Testis (tissue), 2 donors: ENCODE measurements around the gene GPATCH2L.

ENCODE experiments used
- CTCF ChIP-seq, 3 experiments: fragments of 450-650 bp in 2 of 3; fragments of 200-600 bp in 1 of 3; sonication (generic) in 1 of 3; IDR thresholded peaks; one replicate each; pipeline ENCODE4 v1.5.1; 2016 to 2019; ENCODE audit warnings: antibody characterized with exemption in 3 of 3, mild to moderate bottlenecking in 2 of 3, moderate library complexity in 1 of 3
- POLR2A ChIP-seq: fragments of 450-650 bp; IDR thresholded peaks from one replicate; pipeline ENCODE4 v1.6.1; 2017; ENCODE audit warnings: antibody characterized with exemption, mild to moderate bottlenecking, moderate library complexity

DNA sequence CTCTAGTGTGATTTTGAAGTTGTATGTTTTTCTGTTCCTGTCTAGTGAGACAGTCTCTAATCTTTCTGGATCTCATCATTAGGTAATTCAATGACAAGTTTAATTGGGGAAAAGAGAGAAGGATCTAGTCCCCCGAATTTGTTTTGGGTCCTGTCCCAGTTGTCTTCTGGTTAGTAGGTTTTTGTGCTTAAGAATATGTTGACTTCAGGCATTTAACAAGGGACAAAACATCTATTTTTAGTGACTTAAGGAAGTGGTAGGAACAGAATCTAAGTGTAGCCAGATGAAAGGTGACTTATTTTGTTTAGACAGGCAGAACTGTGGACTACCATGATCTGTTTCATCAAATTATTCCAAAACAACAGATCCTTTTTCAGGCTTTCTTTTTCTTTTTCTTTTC lies 2.2 kb downstream of the GPATCH2L start:
- TF ChIP-seq CTCF (IDR thresholded peaks at IDR 0.05) (no peak), POLR2A (no peak)
